Measurements from ENCODE around the gene ZNF783.

- TF ChIP-seq CTCF (IDR thresholded peaks at IDR 0.05 in 8 of 11, conservative IDR thresholded peaks at IDR 0.05 in 3 of 11) (no peak), POLR2A (IDR thresholded peaks at IDR 0.05) (no peak)
Measured at GRCh38 chr7:149313981-149314380, 52.0 kb downstream of the ZNF783 start.

Data from spleen (tissue), 7 donors.